NCI-H1092 (cell line): ENCODE data around the gene MAML3.

Experiments used
- DNase-seq: peaks from one replicate; lab custom pipeline; 2025; lab: John Stamatoyannopoulos, UW

Gene MAML3

DNA sequence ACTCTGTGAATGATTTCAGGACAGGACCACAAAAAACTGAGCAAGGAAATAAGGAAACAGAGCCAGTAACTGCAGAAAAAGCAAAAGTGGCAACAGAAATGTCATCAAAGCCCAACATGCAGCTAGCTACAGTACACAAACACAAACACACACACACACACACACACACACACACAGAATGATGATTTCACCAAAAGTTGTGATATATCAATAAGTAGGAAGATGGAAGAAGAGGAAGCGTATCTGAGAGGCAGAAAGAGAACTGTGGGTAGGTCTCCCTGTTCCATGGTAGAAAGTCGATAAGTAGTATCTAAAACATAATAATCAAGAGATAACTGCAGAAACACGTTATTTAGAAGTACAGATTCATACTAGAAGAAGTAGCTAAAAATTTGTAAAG, 340.1 kb downstream of the MAML3 start:
- no peak for DNase-seq

DNA sequence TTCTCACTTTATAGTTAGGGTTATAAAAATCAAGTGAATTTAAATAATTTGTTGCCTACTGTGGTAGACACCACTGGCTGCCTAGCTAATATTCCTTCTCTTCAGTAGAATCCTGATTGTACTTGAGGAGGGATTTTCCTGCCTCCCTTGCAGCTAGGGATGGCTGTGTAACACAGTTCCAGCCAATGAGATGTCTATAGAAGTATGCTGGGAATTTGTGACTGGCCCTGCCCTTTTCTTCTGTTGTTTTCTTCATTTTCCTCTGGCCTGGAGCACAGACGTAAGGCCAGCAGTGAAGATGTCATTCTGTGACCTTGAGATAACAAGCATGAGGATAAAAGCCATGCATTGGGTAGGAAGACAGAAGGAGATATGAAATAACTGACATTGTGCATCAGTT, 343.3 kb downstream of the MAML3 start:
- no peak for DNase-seq

DNA sequence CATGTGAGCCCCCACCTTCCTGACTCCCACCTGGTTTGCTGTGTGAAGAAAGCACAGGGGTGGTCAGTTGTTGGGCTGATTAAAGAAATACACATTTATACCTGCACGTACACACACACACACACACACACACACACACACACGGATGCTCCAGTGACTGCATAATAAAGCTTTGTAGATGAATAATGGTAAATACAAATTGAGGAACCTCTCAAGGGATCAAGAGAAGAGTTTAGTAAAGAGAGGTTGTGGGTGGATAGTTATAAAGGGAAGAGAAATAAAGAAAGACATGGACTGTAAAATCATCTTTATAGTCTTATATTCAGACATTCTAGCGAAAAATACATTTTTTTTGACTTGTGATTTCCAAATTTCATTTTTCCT, 344.2 kb downstream of the MAML3 start:
- DNase-seq, result no peak

DNA sequence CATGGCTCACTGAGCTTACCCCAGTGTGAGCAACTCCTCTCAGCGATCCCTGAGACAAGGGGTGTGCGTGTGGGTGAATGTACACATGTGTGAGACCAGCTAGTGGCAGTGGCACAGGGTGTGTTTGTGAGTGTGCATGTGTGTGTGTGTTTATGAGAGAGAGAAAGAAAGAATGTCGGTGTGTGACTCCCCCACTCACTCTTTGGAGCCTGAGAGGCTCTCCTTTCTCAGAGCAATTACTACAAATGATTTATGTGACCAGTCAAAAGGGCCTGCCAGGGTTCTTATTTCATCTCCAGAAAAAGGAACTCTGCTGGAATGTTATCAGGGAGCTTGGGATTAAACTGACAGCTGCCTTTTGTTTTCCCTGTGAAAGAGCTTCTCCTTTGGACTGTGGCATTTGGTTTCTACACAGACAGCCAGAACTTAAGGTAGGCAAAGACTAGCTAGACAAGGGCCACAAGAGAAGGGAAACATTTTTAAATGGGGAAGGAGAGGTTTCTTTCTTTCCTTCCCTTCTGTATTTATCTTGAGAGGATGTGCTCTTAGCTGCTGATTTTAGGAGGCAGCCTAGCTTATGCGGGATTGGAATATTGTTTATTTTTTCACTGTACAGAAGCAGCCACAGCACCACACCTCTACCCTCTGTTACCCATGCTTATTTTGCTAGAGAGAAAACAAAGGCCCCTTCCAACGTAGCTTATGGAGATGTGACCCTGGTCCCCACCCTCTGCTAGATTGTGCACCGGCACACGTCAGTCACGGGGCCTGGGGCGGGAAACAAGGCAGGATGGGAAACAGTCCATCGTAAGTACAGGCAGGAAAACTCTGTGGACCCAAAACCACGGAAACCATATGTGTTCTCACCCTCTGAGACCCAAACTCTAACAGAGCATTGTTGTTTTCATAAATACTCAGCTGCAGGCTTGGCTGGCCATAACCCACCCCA, 344.9 kb downstream of the MAML3 start:
- DNase-seq, result no peak

DNA sequence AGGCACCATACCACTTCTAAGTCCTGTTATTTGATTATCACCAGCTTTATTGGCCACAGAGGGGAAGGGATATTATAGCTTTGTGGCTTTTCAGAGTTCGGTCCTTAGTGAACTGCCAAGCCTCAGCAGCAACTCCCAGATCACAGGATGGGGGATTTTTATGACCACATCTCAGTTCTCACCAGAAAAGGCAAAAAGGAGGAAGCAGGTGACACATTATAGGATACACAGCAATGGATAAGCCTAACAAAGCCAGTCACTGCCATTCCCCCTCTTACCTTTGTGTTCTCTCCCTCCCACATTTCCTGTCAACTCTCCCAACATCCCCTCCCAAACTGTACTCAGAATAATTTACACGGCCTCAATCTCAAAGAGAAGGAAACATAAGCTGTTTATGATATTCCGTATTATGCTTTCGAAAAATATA, 345.6 kb downstream of the MAML3 start:
- peak; percentile 60 for DNase-seq

DNA sequence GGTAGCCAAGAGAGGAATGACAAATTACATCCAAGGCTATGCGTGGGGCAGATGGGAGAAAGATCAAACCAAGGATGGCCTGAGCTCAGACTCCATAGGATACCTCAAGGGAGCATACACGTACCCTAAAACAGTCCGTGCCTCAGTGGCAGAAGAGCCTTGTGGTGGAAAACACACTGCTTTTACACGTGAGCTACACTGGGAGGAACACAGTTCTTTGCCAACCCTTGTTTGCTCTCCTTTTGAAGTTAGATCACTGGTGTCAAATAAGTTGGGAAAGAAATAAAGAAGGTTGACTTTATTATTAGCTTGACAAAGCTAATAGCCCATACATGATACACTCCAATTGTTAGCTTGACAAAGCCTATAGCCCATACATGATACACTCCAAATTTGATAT, 346.5 kb downstream of the MAML3 start:
- no peak for DNase-seq

DNA sequence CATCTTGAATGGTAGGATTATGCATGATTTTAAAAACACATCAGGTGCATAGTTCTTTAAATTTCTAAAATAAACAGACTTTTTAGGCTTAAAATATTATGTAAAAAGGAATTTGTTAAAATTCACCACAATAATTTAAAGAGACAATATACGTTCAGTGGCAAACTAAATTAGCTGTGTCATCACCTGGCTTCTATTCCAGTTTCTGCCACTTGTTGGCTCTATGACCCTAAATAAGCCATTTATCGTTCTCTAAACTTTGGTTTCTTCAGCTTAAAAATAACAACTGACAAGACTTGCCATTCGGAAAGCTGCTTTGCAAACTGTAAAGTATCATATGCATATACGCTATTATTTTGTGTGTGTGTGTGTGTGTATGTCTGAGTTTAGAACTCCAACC, 347.1 kb downstream of the MAML3 start:
- DNase-seq, result no peak

DNA sequence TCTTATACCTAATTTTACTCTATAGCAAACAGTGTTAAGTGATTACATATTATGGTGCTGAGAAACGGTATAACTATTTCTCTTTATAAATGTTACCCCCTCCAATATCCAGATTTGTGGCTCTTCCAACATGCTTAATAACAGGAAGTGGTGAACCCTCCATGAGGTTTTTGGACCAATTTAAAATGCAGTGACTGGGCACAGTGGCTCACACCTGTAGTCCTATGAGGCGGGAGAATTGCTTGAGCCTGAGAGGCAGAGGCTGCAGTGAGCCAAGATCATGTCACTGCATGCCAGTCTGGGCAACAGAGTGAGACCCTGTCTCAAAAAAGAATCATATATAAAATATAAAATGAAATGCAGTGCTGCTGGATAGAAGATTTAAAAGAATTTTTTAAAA, 351.1 kb downstream of the MAML3 start:
- no peak for DNase-seq

DNA sequence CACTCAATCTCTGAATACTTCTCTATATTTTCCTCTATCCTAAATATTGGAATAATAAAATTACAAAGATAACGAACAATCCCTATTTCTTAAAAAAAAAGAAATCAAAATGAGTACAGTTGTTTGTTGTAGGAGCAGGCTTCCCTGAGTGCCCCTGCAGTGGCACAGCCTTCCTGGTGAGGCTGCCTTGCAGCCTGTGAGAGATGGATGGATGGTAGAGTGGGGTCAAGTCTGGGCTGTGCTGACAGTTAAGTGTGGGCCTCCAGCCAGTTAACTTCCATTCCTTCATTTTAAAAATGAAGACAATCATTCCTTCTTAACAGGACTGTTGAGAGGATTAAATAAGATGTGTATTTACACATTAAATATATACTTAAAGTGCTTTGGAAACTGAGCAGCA, 351.5 kb downstream of the MAML3 start:
- no peak for DNase-seq

DNA sequence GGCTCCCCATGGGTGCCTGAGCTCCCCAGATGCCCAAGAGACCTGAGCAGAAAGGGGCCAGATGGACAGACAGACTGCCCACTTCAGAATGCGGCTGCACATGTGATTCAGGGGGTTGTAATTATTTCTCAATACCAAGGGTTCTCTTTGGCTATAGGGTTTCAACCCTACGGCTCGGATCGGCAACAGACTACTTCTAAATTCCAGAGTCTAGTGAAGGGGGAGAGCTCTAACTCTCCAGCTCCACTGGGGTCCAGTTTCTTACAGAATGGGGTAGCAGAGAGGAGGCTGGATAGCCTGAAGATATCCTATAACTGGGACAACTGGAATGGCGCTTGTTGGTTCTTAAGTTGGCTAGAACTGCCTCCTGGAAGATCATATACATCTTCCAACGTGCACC, 352.1 kb downstream of the MAML3 start:
- no peak for DNase-seq

DNA sequence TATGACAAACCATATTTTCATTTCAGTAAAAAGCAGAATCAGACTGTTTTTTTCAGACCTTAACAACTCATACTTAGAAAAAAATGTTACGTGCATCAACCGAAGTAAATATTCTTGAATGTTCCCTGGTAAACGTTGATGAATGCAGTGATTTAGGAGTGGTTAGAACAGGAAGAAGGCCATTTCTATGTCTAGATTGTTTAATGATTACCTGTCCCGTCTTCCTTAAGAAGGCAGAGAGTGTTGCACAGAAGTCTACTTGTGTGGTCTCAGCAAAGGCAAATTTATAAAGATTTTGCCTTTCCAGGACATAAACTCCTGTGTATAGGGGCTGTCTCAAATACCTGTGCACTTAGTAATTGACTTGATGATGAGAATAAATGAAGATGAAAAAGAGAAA, 353.9 kb downstream of the MAML3 start:
- no peak for DNase-seq

DNA sequence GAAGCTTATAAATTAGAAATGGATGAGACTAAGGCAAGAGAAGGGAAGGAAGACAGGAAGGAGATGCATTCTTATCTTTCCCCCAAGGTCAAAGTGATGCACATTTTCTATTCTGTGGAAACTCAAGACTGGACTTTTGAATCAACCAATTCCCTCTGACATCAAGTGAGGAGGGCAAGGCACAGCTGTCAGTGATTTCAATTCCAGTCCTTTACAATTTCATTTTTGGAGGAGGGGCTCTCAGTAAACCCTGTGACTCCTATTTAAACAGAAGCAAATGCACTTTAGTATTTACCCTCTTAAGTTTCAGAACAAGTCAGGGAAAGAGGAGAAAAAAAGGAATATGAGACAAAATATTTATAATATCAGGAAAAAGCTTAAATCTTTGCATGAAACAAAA, 354.4 kb downstream of the MAML3 start:
- DNase-seq, result no peak

DNA sequence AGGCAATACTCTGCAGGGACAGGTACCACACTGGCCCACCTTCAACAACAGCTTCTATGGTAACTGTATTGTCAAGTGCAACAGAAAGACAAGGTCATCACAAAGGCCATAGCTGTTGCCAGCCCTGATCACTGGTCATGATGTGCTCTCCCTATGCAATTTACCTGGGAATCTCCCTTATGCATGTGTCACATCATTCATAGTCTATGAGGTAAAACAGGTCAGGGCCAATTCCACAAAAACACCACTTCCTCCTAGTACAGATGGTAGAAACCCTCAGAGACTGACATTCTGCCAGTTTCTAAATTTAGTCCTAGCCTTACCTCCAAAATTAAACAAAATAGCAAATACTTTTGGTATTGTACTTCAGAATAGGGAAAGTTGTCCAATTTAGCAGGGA, 355.5 kb downstream of the MAML3 start:
- no peak for DNase-seq

DNA sequence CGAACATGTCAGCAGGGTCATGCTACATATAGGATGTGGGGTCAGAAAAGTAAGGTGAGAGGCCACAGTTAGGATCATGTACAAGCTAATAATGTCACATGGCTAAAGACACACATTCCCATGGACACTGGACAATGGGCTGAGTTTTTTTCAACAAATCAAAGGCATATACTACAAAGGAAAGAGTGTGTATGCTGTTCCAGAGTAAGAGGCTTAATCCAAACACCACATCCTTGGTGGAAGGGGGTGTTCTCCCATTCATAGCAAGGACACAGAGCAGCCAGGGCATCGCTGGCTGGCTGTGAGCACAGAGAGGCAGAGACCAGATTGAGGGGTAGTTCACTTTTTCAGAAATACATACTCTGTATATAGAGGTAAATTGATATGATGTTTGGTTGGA, 356.7 kb downstream of the MAML3 start:
- DNase-seq, result no peak

DNA sequence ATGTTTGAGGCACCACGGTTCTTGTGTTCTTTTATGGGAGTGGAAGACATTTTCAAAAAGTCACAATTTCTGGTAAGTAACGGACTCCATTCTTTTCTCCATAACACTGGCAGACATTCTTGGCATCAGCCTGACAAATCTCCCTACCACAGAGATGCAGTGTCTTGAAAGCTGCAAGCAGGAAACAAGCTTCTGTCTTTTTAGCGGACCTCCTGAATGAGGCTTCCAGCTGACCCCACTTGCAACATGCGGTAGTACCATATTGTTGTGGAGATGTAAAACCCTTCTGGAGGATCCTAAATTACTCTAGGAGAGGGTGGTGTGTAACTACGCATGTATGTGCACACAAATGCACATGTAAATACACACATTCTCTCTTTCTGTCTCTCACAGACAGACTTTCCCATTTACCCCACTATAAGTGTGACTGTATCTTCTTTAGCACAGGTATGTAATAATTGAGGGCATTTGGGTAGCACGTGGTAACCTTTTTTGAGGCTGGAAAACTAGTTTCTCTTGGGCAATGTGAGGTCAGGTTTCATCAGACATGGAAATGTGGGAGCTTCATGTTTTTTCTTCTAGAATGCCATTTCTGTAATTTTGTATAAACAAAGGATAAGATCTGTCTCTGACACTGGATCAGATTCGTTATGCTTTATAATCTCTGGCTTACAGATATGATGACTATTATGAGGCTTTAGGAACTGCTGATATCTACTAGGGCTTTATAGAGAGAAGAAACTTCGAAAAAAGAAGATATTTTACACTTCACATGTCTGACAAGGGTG, 358.3 kb downstream of the MAML3 start:
- DNase-seq, result no peak

DNA sequence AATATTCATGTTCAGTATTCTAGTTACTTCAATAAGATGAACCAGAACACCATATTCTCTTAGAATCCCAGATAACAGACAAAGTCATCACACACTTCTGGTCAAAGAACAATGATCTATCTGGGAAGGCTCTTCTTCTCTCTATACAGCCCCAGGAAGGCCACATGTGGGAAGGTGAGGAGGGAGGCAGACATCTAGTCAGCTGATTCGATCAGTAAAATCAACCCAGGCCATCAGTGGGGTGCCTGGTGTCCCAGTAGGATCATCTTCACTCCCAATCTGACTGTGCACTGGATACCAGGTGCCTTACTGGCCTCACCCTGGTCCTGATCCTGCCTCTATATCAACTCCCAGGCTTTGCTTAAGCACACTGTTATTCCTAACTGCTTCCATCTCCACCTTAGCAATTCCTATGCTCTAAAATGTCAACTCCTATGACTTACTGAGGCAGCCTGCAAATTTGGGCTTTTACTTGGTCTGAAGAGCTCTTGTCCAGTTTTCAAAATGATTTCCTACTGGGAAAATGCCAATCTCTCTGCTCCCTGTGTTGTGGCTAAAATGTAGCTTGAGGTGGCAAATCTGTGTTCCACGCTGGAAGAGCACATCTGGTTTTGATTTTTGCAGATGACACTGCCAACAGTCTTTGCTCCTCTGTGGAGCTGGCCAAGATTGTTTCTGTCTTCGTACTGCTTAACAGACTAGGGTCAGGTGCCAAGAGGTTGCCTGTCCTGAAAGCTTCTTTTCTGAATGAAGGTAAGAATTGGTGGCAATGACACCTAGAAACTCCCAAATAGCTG, 359.6 kb downstream of the MAML3 start:
- no peak for DNase-seq

DNA sequence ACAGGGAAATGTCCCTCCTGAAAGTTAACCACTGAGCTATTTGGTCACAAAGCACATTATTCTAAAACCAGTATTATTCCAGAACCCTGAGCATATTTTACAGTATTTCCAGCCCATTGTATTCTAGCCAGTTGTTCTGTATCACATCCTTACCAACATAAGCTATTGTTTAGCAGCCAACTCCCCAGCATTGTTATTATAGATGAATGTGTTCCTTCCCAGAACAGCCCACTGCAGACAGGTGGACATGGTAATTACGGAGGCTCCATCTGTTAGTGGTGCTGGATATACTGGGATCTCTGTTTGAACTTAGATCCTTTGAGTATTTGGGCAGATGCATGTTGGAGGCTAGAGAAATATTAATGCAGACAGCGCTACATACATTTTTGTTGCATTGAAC, 362.3 kb downstream of the MAML3 start:
- DNase-seq, result no peak

DNA sequence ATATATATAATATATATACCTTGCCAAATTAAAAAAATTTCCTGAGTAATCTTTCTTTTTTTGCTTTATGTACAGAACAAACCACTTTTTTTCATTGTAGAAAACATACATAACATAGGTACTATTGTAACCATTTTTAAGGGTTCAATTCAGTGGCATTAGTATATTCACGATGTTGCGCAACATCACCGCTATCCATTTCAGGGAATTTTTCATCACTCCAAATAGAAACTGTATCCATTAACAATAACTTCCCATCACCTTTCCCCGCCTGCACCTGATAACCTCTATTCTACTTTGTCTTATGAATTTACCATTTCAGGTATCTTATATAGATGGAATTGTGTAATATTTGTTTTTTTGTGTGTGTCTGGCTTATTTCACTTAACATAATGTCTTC, 363.7 kb downstream of the MAML3 start:
- DNase-seq, result no peak

DNA sequence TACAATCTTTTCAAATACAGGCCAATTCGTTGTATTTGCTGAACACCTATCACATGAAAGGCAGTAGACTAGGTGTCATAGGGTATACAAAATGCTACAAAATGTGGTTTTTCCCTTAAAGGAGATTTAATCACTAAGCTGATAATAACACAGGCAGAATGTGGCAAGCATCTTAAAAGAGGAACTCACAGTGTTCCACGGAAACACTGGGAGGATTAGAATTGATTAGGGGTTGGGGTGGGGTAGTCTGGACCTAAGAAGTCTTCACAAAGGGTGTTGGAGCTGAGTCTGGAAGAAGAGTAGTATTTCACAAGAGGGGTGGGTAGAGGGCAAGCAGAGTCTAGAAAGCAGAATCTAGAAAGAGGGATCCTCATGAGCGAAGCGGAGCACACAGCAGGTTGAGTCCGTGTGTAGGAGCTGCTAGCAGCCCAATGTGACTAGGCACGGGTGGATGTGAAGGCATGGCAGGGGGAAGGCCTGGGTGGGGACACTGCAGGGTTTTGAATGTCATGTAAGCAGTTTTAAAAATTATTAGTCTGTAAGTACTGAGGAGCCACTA, 364.8 kb downstream of the MAML3 start:
- DNase-seq, result no peak

DNA sequence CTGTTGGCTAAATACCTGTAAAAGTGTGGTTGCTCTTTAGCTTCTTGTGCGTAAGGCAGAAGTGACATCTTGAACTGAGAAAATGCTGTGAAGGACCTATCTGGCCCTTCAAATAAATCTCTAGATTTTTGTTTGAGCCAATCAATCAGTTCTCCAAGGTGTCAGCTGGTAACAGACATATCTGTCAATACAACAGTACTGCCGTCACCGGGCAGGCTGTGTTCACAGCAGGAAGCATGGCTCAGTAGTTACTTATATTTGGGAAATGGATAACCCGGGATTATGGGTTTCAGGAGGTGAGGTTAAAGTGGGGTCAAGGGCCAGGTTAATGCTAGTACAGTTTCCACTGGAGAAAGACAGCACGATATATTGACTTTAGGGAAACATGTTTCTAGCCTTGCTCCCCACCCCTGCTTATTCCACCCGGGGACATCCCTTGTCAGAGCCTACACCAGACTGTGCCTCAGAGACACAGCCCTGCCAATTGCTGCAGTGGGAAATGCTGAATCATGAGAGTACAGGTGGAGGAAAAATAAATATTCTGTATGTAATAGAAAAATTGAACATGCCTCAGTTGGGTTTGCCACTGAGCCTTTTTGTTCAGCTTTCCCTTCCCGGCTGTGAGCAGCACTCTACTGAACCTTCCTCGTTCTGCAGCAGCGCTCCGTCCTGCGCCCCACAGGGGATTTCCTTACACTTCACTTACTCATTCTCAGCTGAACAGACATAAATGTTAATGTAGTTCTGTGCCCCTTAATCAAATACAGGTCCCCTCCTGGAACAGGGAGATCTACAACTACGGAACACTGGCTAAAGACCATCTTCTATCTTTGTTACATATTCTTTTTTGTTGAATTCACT, 367.3 kb downstream of the MAML3 start:
- DNase-seq, result no peak

DNA sequence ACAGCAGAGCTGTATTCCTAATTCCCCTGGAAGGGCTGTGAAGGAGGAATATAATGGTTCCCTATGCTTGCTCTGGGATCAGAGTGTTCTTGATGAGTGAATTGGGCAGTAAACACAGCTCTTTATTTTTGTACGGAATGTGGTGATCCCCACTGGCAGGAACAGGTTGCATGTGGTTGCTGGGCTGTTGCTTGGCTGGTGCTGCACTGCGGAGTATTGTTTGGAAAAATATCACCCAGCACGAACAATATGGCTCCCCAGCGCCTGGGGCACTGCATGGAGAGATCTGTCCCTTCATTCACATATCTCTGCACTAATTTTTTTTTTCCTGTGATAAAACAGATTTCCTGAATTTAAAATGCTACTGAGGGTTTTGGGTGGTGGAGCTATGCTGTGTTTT, 368.6 kb downstream of the MAML3 start:
- DNase-seq, result no peak
